Gastroesophageal sphincter (tissue), 3 donors: ENCODE measurements around the gene TOM1L2.

Experiments
- POLR2A ChIP-seq, 2 donors: fragments of 450-650 bp; IDR thresholded peaks; one replicate each; pipeline ENCODE4 v1.6.1; 2017; ENCODE audit warnings: antibody characterized with exemption in 2 of 2, mild to moderate bottlenecking in 2 of 2, moderate library complexity in 1 of 2
- TF ChIP-seq, protein P1 (sequence below), 4 experiments: fragments of 200-600 bp in 2 of 4; fragments of 450-650 bp in 2 of 4; sonication (generic) in 1 of 4; IDR thresholded peaks; one replicate each; pipeline ENCODE4 v1.5.1; 2017 to 2019; ENCODE audit warnings: antibody characterized with exemption in 4 of 4, mild to moderate bottlenecking in 2 of 4, moderate library complexity in 2 of 4

DNA sequence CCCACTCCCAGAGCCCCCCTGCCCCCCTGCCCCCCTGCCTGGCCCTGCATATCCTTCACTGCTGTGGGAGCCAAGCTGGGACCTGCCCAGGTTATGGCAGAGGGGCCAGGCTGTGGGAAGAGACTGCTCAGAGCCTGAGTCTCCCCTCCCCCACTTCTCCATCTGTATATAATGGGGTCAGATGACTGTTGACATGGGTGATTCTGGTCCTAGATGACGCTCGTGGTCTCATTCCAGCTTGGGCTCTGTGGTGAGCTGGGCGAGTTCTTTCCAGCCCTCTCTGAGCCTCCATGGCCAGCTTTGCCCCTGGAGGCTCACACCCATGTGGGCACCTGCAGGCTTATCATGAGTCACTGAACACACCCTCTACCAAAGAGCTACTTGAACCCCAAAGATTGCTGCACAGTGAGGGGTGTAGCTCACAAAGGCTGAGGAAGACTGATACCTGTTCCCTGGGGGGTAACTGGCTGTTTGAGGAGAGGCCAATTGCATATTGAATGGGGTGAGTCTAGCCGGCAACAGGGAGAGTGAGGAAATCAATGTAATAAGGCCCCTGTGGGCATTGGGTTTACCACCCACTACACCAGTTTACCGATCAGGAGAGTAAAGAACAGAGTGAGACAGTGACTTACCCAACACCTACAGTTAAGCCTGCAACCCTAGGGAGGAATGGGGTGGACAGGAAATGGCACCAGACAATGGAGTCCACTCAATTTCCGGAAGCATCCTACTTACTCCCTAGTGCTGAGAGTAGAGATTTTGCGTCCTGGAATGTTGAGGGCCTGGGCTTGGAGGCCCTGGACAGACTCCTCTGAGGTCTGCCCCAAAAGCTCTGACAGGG, 131.2 kb downstream of the TOM1L2 start:
- no peak for TF ChIP-seq POLR2A (IDR thresholded peaks at IDR 0.05)
- TF ChIP-seq, protein P1, sequence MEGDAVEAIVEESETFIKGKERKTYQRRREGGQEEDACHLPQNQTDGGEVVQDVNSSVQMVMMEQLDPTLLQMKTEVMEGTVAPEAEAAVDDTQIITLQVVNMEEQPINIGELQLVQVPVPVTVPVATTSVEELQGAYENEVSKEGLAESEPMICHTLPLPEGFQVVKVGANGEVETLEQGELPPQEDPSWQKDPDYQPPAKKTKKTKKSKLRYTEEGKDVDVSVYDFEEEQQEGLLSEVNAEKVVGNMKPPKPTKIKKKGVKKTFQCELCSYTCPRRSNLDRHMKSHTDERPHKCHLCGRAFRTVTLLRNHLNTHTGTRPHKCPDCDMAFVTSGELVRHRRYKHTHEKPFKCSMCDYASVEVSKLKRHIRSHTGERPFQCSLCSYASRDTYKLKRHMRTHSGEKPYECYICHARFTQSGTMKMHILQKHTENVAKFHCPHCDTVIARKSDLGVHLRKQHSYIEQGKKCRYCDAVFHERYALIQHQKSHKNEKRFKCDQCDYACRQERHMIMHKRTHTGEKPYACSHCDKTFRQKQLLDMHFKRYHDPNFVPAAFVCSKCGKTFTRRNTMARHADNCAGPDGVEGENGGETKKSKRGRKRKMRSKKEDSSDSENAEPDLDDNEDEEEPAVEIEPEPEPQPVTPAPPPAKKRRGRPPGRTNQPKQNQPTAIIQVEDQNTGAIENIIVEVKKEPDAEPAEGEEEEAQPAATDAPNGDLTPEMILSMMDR (IDR thresholded peaks at IDR 0.05): no peak
